ENCODE data around the gene GGCX. TPM values are rescaled to one million over a fixed set of nuclear protein-coding genes. Genes with fewer than 3 reads are reported as not detected.
A peak's percentile ranks its signal among the peaks of the same experiment; 100 is the strongest.

The GGCX gene
- total and polyA plus RNA-seq, 9 of the 15 experiments (the other 6 are each of a cell fraction or from before 2014, with no cell fraction given): 14.4 to 47.1 (median 28.1) TPM

DNA sequence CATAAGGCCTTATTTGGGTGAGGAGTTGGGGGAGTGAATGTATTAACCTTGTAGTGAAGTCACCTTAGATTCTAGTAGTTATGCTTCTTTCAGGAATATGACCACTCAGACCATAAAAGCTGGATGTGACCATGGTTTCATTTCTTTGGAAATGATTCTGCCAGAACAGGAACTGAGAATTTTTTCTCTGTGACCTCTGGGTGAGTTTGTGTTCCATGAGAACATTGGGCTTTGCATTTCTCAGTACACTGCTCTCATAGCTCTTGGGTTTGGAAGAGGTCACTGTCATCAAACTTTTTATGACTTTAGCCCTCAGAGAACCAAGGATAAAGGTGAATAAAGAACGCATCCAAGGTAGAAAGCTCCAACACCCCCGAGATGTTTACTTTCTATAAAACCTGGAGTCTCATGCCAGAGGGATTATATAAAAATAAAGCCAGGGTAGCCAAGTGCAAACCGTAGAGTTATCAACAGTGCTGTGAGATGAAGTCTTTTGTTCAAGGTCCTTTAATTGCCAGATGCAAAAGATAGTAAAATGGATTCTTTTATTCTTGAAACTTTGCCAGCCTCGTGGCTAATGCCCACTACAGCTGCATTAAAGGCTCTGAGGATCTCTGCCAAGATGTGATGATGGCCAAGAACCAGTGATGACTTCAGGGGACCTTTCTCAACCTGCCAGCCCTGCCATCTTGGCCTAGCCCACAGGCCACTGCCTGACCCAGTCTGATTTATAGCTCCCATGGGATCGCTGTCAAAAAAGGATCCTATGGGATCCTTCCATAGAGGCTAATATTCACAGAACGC is 50.1 kb downstream of the GGCX start:
- Histone ChIP-seq H2AFZ (ENCODE audit: low read depth, low read length) (peak overlapping the region; percentile 11; the same call in 1 of the 2 replicates), H4K20me1 (replicated peaks; ENCODE audit: control insufficient read depth, insufficient read depth, low read length) (no peaks in the 10 kb centered on the region), H3K9me1 (ENCODE audit: control insufficient read depth, insufficient read depth, low read length) (no peaks in the 10 kb centered on the region), H3K27me3 (ENCODE audit: control insufficient read depth in 2 of 2, insufficient read depth in 2 of 2, low read length in 2 of 2) (no peaks in the 10 kb centered on the region), H3K27ac (ENCODE audit: extremely low read depth, low read depth, low read length) (no peak overlapping the region), H3K9ac (ENCODE audit: insufficient read depth in 1 of 2, low read depth in 2 of 2, low read length in 2 of 2) (no peak overlapping the region), H3K36me3 (ENCODE audit: control insufficient read depth, insufficient read depth, low read length) (no peaks in the 10 kb centered on the region), H3K4me1 (replicated peaks in 1 of 2; ENCODE audit: control insufficient read depth in 2 of 2, insufficient read depth in 2 of 2, low read length in 2 of 2) (no peaks in the 10 kb centered on the region; a peak in 2 of 5 replicates), H3K79me2 (ENCODE audit: control insufficient read depth, insufficient read depth, low read length) (no peaks in the 10 kb centered on the region), H3K4me2 (ENCODE audit: insufficient read depth, low read length) (no peak overlapping the region), H3K4me3 (no peak overlapping the region), H3K9me3 (replicated peaks; ENCODE audit: control insufficient read depth, insufficient read depth, low read depth, low read length) (no peaks in the 10 kb centered on the region)
- no peak for DNase-seq (ENCODE audit: extremely low read depth in 1 of 4, low spot score in 3 of 4)
- in situ Hi-C loops (cut with MboI) (no loop called here), intact Hi-C loops (cut with micrococcal nuclease) (no loop called here)
- ChIA-PET POLR2A (interaction anchor here (0.9 to 1.5 kb wide), 6 partner anchors 8 to 28 kb away, joined by 3 to 6 read pairs (median 4); partner anchors contain the start of gene MAT2A), CTCF (ENCODE audit: low intra/inter-chr PET ratio) (interaction anchor here (0.5 kb wide), 1 partner anchor 12 kb away, joined by 4 read pairs; no protein-coding TSS in a partner anchor)
- 50% methylated on average over 6 of the region's 6 CpGs for WGBS (ENCODE audit: insufficient coverage, low coverage, missing lambda C conversion rate)
- TF ChIP-seq NFXL1 (CRISPR knock-in tag; IDR thresholded peaks at IDR 0.05) (no peak), ZNF436 (CRISPR knock-in tag; IDR thresholded peaks at IDR 0.05) (no peak), KDM2B (CRISPR knock-in tag; IDR thresholded peaks at IDR 0.05) (no peak), SOX6 (IDR thresholded peaks at IDR 0.05) (no peak), PHF21A (IDR thresholded peaks at IDR 0.05; ENCODE audit: borderline replicate concordance, low read depth) (no peak), ZNF24 (IDR thresholded peaks at IDR 0.05) (no peak), ZNF79 (CRISPR knock-in tag; IDR thresholded peaks at IDR 0.05; ENCODE audit: low read depth) (no peak)
- TF ChIP-seq, protein P1, sequence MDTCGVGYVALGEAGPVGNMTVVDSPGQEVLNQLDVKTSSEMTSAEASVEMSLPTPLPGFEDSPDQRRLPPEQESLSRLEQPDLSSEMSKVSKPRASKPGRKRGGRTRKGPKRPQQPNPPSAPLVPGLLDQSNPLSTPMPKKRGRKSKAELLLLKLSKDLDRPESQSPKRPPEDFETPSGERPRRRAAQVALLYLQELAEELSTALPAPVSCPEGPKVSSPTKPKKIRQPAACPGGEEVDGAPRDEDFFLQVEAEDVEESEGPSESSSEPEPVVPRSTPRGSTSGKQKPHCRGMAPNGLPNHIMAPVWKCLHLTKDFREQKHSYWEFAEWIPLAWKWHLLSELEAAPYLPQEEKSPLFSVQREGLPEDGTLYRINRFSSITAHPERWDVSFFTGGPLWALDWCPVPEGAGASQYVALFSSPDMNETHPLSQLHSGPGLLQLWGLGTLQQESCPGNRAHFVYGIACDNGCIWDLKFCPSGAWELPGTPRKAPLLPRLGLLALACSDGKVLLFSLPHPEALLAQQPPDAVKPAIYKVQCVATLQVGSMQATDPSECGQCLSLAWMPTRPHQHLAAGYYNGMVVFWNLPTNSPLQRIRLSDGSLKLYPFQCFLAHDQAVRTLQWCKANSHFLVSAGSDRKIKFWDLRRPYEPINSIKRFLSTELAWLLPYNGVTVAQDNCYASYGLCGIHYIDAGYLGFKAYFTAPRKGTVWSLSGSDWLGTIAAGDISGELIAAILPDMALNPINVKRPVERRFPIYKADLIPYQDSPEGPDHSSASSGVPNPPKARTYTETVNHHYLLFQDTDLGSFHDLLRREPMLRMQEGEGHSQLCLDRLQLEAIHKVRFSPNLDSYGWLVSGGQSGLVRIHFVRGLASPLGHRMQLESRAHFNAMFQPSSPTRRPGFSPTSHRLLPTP (IDR thresholded peaks at IDR 0.05; ENCODE audit: borderline replicate concordance, extremely low read depth, insufficient read length): no peak
- TF ChIP-seq, protein P2, sequence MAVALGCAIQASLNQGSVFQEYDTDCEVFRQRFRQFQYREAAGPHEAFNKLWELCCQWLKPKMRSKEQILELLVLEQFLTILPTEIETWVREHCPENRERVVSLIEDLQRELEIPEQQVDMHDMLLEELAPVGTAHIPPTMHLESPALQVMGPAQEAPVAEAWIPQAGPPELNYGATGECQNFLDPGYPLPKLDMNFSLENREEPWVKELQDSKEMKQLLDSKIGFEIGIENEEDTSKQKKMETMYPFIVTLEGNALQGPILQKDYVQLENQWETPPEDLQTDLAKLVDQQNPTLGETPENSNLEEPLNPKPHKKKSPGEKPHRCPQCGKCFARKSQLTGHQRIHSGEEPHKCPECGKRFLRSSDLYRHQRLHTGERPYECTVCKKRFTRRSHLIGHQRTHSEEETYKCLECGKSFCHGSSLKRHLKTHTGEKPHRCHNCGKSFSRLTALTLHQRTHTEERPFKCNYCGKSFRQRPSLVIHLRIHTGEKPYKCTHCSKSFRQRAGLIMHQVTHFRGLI (CRISPR knock-in tag; IDR thresholded peaks at IDR 0.05): no peak
- TF ChIP-seq, protein P3, sequence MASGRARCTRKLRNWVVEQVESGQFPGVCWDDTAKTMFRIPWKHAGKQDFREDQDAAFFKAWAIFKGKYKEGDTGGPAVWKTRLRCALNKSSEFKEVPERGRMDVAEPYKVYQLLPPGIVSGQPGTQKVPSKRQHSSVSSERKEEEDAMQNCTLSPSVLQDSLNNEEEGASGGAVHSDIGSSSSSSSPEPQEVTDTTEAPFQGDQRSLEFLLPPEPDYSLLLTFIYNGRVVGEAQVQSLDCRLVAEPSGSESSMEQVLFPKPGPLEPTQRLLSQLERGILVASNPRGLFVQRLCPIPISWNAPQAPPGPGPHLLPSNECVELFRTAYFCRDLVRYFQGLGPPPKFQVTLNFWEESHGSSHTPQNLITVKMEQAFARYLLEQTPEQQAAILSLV (tag; IDR thresholded peaks at IDR 0.05): no peak
- TF ChIP-seq, protein P4, sequence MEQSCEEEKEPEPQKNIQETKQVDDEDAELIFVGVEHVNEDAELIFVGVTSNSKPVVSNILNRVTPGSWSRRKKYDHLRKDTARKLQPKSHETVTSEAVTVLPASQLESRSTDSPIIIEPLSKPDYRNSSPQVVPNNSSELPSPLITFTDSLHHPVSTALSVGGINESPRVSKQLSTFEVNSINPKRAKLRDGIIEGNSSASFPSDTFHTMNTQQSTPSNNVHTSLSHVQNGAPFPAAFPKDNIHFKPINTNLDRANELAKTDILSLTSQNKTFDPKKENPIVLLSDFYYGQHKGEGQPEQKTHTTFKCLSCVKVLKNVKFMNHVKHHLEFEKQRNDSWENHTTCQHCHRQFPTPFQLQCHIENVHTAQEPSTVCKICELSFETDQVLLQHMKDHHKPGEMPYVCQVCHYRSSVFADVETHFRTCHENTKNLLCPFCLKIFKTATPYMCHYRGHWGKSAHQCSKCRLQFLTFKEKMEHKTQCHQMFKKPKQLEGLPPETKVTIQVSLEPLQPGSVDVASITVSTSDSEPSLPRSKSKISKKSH (CRISPR knock-in tag; IDR thresholded peaks at IDR 0.05): no peak
- BruUV-seq (replicated peaks): no TSS peak
- FAIRE-seq: no peak
- no peak; the same call in 2 of the 3 replicates for ATAC-seq

Measured in K562 (cell line).